HG03196 (cell line): Measurements from ENCODE around the gene SLC16A4.
"Not testable (repeated sequence)": the region's sequence is repeated elsewhere in the genome, so short reads cannot be mapped to it uniquely, and the experiment has no call there.

ENCODE experiments used
- ATAC-seq: cut with Tn5 transposase; IDR thresholded peaks from one replicate; pipeline ENCODE4 v1.9.1; 2021; ENCODE audit not compliant: unreplicated experiment

The SLC16A4 gene

GRCh38 chr1:110390692-110391245 is at the start of gene SLC16A4:
SLC16A4 (minus strand) TSS chr1:110391026; CDS start chr1:110389323, 1,703 bp downstream.
- ATAC-seq = no peak

GRCh38 chr1:110439873-110440272 is 49.0 kb upstream of the SLC16A4 start:
- ATAC-seq = not testable (repeated sequence)

GRCh38 chr1:110438893-110439292 is 48.1 kb upstream of the SLC16A4 start:
- ATAC-seq = no peak

- not testable (repeated sequence) for ATAC-seq
Observed at GRCh38 chr1:110437645-110438299, 46.9 kb upstream of the SLC16A4 start.

- no peak for ATAC-seq
Observed at GRCh38 chr1:110436635-110437034, 45.8 kb upstream of the SLC16A4 start.

GRCh38 chr1:110434946-110435345 is 44.1 kb upstream of the SLC16A4 start:
- ATAC-seq = no peak

- no peak for ATAC-seq
Observed at GRCh38 chr1:110433803-110434202, 43.0 kb upstream of the SLC16A4 start.

- ATAC-seq = no peak
Observed at GRCh38 chr1:110433213-110433612, 42.4 kb upstream of the SLC16A4 start.

- ATAC-seq = no peak
Observed at GRCh38 chr1:110430901-110431300, 40.1 kb upstream of the SLC16A4 start.

- no peak for ATAC-seq
Observed at GRCh38 chr1:110430366-110430765, 39.5 kb upstream of the SLC16A4 start.

GRCh38 chr1:110428946-110429345 is 38.1 kb upstream of the SLC16A4 start:
- no peak for ATAC-seq

- no peak for ATAC-seq
Observed at GRCh38 chr1:110426854-110427253, 36.0 kb upstream of the SLC16A4 start.

- no peak for ATAC-seq
Observed at GRCh38 chr1:110425612-110426152, 34.9 kb upstream of the SLC16A4 start.

- no peak for ATAC-seq
Observed at GRCh38 chr1:110424699-110425611, 34.1 kb upstream of the SLC16A4 start.

- ATAC-seq = no peak
Observed at GRCh38 chr1:110420874-110421793, 30.3 kb upstream of the SLC16A4 start.

- no peak for ATAC-seq
Observed at GRCh38 chr1:110420023-110420662, 29.3 kb upstream of the SLC16A4 start.

- ATAC-seq = no peak
Observed at GRCh38 chr1:110418729-110419128, 27.9 kb upstream of the SLC16A4 start.

GRCh38 chr1:110413045-110413444 is 22.2 kb upstream of the SLC16A4 start:
- not testable (repeated sequence) for ATAC-seq

GRCh38 chr1:110412576-110412975 is 21.8 kb upstream of the SLC16A4 start:
- no peak for ATAC-seq

GRCh38 chr1:110411173-110411735 is 20.4 kb upstream of the SLC16A4 start:
- ATAC-seq = no peak
